AG04449 (cell line): ENCODE data around the gene TLCD4.

Experiments
- CTCF ChIA-PET: fragments of 350-600 bp; formaldehyde crosslinking; extraction: SDS; loops from one replicate; lab custom pipeline; 2021; ENCODE audit warnings: antibody characterized with exemption; lab: Yijun Ruan, JAX
- POLR2A ChIA-PET: fragments of 400-600, 350-600 bp; formaldehyde crosslinking; extraction: SDS; loops from one replicate; lab custom pipeline; 2020; ENCODE audit warnings: antibody characterized with exemption, inconsistent platforms; lab: Yijun Ruan, JAX
- DNase-seq: peaks from one replicate; pipeline ENCODE4 v3.0.0-alpha.2; 2010; ENCODE audit warnings: low read depth, low spot score
- H3K4me3 ChIP-seq: 2 replicates; pipeline ENCODE4 v1.5.1; 2011; ENCODE audit warnings: low read depth, mild to moderate bottlenecking, control low read depth, low read length
- CTCF ChIP-seq: IDR thresholded peaks from one replicate; pipeline ENCODE4 v1.5.1; 2011; ENCODE audit warnings: mild to moderate bottlenecking, moderate library complexity, low read length, control low read depth, inconsistent platforms; ENCODE audit not compliant: insufficient read depth; ENCODE audit errors: missing control alignments

Gene TLCD4

GRCh38 chr1:95117207-95118066 lies at the start of gene TLCD4:
TLCD4 (plus strand) TSS chr1:95117355; CDS start chr1:95143902, 26,547 bp downstream.
- CTCF ChIA-PET, result interaction anchor here (1.2 to 1.5 kb wide), 3 partner anchors 10 to 122 kb away, joined by 3 to 5 read pairs (median 4); no protein-coding TSS in a partner anchor
- no peak for TF ChIP-seq CTCF
- H3K4me3 ChIP-seq, result peak within 1 kb of the TSS; percentile 54
- POLR2A ChIA-PET, result interaction anchor here (1.2 kb wide), 1 partner anchor 44 kb away, joined by 5 read pairs; the partner anchor contains the start of gene ALG14
- DNase-seq, result no peak

GRCh38 chr1:95067568-95067967 lies 49.6 kb upstream of the TLCD4 start:
- DNase-seq, result no peak
- H3K4me3 ChIP-seq, result no peak overlapping the region
- CTCF ChIA-PET, result no interaction called here
- POLR2A ChIA-PET, result no interaction called here
- no peak for TF ChIP-seq CTCF

GRCh38 chr1:95068956-95069709 lies 48.0 kb upstream of the TLCD4 start:
- no peak for DNase-seq
- ChIA-PET POLR2A (no interaction called here), CTCF (interaction anchor here (0.7 kb wide), 1 partner anchor 10 kb away, joined by 3 read pairs; no protein-coding TSS in a partner anchor)
- H3K4me3 ChIP-seq, result no peak overlapping the region
- no peak for TF ChIP-seq CTCF

- no peak overlapping the region for H3K4me3 ChIP-seq
- POLR2A ChIA-PET, result no interaction called here
- DNase-seq, result no peak
- CTCF ChIA-PET, result interaction anchor here (1.4 kb wide), 1 partner anchor 10 kb away, joined by 4 read pairs; no protein-coding TSS in a partner anchor
- TF ChIP-seq CTCF, result no peak
Measured at GRCh38 chr1:95069710-95070093, 47.5 kb upstream of the TLCD4 start.

GRCh38 chr1:95071539-95071938 lies 45.6 kb upstream of the TLCD4 start:
- POLR2A ChIA-PET, result no interaction called here
- TF ChIP-seq CTCF, result no peak
- peak overlapping the region; percentile 96; the same call in 1 of the 2 replicates for H3K4me3 ChIP-seq
- CTCF ChIA-PET, result interaction anchor here (2.2 kb wide), 1 partner anchor 162 kb away, joined by 12 read pairs; the partner anchor contains the start of gene RWDD3
- no peak for DNase-seq
